MCF 10A (cell line): ENCODE data around the gene CP. TPM values are rescaled to one million over a fixed set of nuclear protein-coding genes. Genes with fewer than 3 reads are reported as not detected.

Source experiments
- BruUV-seq: library from RNA; stranded (reverse); fragments of 400-500 nt; replicated peaks from 2 replicates; lab custom pipeline; 2021; lab: Mats Ljungman, UMichigan
- CTCF ChIA-PET: fragments of 300-600 bp; sonication (Branson Sonifier 250); formaldehyde crosslinking; extraction: SDS; loops from one replicate; lab custom pipeline; 2021; ENCODE audit warnings: antibody characterized with exemption, inconsistent platforms; lab: Yijun Ruan, JAX
- POLR2A ChIA-PET: fragments of 300-600, 350-650 bp; sonication (Branson Sonifier 250); formaldehyde crosslinking; extraction: SDS; loops from one replicate; lab custom pipeline; 2020; ENCODE audit warnings: antibody characterized with exemption, inconsistent platforms; lab: Yijun Ruan, JAX
- DNase-seq: peaks from one replicate; pipeline ENCODE4 v3.0.0-alpha.2; 2018; ENCODE audit not compliant: unreplicated experiment
- H3K27ac Mint-ChIP-seq: one replicate; pipeline ENCODE4 v1.8.0; 2022; ENCODE audit warnings: mild to moderate bottlenecking, low read depth, mixed read lengths; ENCODE audit not compliant: unreplicated experiment
- H3K27me3 Mint-ChIP-seq: one replicate; pipeline ENCODE4 v1.8.0; 2022; ENCODE audit warnings: mixed read lengths; ENCODE audit not compliant: insufficient read depth, unreplicated experiment
- H3K36me3 Mint-ChIP-seq: one replicate; pipeline ENCODE4 v1.8.0; 2022; ENCODE audit warnings: mild to moderate bottlenecking, moderate library complexity, mixed read lengths; ENCODE audit not compliant: insufficient read depth, unreplicated experiment
- H3K4me1 Mint-ChIP-seq: one replicate; pipeline ENCODE4 v1.8.0; 2022; ENCODE audit warnings: mixed read lengths; ENCODE audit not compliant: insufficient read depth, unreplicated experiment
- H3K4me3 Mint-ChIP-seq: one replicate; pipeline ENCODE4 v1.8.0; 2022; ENCODE audit warnings: mild to moderate bottlenecking, moderate library complexity, mixed read lengths; ENCODE audit not compliant: unreplicated experiment
- H3K9me3 Mint-ChIP-seq: one replicate; pipeline ENCODE4 v1.8.0; 2022; ENCODE audit warnings: mixed read lengths; ENCODE audit not compliant: unreplicated experiment
- intact Hi-C: fragments of 100-400 bp; cut with micrococcal nuclease; formaldehyde crosslinking; loops from 2 replicates; pipeline ENCODE4 v1.14.1; 2022
- total RNA-seq: library from RNA; stranded (reverse); gene quantifications from 2 replicates; pipeline ENCODE4 v1.2.3, GENCODE V29; 2022
- TF ChIP-seq, protein P1 (sequence below): fragments of 200-600 bp; IDR thresholded peaks from one replicate; pipeline ENCODE4 v1.8.0; 2022; ENCODE audit warnings: antibody characterized with exemption, mild to moderate bottlenecking; ENCODE audit not compliant: unreplicated experiment

The CP gene
- total RNA-seq, 1 experiment from 2014 or later, result not detected

DNA sequence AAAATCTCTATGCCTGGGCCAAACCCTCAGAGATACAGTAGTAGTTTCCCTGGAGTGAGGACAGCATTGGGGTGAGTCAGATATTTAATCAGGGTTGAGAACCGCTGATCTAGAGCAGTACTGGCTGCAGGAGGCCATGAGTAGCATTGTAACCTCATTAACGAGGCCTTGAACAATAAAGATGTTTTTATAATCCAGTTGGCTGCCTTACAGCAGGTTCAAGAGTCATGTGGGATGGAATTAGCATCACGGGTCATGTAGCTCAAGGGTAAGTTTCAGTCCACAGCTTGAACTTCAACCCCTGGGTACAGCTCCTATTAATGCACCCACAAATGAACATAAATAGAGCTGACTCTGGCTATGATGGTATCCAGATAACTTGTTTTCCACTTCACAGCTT is 87.1 kb downstream of the CP start:
- no peaks in the 10 kb centered on the region for H3K27me3 Mint-ChIP-seq
- H3K36me3 Mint-ChIP-seq, result no peaks in the 10 kb centered on the region
- no TSS peak for BruUV-seq
- no peaks in the 10 kb centered on the region for H3K9me3 Mint-ChIP-seq
- TF ChIP-seq, protein P1, sequence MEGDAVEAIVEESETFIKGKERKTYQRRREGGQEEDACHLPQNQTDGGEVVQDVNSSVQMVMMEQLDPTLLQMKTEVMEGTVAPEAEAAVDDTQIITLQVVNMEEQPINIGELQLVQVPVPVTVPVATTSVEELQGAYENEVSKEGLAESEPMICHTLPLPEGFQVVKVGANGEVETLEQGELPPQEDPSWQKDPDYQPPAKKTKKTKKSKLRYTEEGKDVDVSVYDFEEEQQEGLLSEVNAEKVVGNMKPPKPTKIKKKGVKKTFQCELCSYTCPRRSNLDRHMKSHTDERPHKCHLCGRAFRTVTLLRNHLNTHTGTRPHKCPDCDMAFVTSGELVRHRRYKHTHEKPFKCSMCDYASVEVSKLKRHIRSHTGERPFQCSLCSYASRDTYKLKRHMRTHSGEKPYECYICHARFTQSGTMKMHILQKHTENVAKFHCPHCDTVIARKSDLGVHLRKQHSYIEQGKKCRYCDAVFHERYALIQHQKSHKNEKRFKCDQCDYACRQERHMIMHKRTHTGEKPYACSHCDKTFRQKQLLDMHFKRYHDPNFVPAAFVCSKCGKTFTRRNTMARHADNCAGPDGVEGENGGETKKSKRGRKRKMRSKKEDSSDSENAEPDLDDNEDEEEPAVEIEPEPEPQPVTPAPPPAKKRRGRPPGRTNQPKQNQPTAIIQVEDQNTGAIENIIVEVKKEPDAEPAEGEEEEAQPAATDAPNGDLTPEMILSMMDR, result no peak
- ChIA-PET CTCF (interaction anchor here (0.6 to 1.5 kb wide), 2 partner anchors 13 to 15 kb away, joined by 3 to 5 read pairs; no protein-coding TSS in a partner anchor), POLR2A (interaction anchor here (0.7 kb wide), 1 partner anchor 13 kb away, joined by 3 read pairs; no protein-coding TSS in a partner anchor)
- no peak overlapping the region for H3K4me3 Mint-ChIP-seq
- no peak for DNase-seq
- no peak overlapping the region for H3K27ac Mint-ChIP-seq
- peaks cover 22% of the 10 kb centered on the region for H3K4me1 Mint-ChIP-seq
- intact Hi-C loops, result no loop called here

DNA sequence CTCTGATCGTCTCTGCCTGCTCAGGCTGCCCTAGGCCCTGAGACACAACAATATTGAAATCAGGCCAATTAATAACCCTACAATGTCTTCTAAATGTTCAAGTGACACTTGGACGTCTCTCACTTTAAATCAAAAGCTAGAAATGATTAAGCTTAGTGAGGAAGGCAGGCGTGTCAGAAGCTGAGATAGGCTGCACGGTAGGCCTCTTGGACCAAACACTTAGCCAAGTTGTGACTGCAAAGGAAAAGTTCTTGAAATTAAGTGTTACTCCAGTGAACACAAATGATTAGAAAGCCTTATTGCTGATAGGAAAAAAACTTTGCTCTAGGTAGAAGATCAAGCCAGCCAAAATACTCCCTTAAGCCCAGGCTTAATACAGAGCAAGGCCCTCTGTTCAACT is 90.0 kb downstream of the CP start:
- CTCF ChIA-PET, result interaction anchor here (0.6 to 4.8 kb wide), 4 partner anchors 12 to 143 kb away, joined by 3 to 60 read pairs (median 4); no protein-coding TSS in a partner anchor
- POLR2A ChIA-PET, result no interaction called here
- BruUV-seq, result no TSS peak

DNA sequence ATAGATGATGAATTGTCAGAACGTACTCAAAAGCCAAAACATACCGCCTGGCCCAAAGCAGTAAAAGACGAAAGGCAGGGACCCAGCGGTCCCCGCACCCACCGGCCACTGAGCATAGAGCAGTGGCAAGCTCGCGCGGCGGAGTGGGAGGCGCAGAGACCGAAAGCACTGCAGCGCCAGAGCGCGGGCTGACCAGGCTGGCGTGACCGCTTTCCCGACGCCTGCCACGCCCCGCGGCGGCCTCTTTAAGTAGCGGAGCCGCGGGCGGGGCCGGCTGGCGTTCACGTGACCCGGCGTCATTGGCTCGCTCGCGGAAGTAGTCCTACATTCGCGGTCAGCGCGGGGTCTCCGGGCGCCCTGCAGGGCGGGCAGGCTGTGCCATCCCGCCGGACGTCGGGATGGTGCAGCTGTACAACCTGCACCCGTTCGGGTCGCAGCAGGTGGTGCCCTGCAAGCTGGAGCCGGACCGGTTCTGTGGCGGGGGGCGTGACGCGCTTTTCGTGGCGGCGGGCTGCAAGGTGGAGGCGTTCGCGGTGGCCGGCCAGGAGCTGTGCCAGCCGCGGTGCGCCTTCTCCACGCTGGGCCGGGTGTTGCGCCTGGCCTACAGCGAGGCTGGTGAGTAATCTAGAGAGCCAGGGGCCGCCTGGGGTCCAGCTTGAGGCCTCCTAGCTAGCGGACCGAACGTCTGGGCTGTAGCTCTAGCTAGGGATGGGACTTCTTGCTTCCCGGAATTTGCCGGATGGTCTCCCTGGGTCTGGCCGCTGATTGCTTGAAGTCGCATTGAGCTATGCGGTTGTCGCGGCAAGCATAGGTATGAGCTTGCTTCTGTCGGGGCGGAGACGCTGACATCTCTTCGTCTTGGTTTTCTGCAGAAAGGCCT is 92.1 kb downstream of the CP start, which contains the start of gene HPS3:
Gene HPS3, plus strand, starts transcription at position 313 of the 880 bp plus-strand sequence. Its CDS starts 86 bp downstream, at position 399.
- BruUV-seq, result no TSS peak
- peak within 1 kb of the TSS; percentile 93 for H3K4me3 Mint-ChIP-seq
- CTCF ChIA-PET, result interaction anchor here (0.6 to 4.8 kb wide), 19 partner anchors 10 to 204 kb away, joined by 3 to 60 read pairs (median 4); partner anchors contain the start of gene TM4SF18
- peaks cover 28% of the 10 kb centered on the region for H3K4me1 Mint-ChIP-seq
- intact Hi-C loops, result loop anchor here (2.0 to 10.0 kb wide), 2 partner anchors 143 to 265 kb away; partner anchors contain the start of gene CPA3
- peak; percentile 88 for DNase-seq
- H3K36me3 Mint-ChIP-seq, result no peaks in the 10 kb centered on the region
- H3K9me3 Mint-ChIP-seq, result no peaks in the 10 kb centered on the region
- H3K27me3 Mint-ChIP-seq, result no peaks in the 10 kb centered on the region
- POLR2A ChIA-PET, result interaction anchor here (0.7 to 2.8 kb wide), 25 partner anchors 8 to 244 kb away, joined by 3 to 38 read pairs (median 4); no protein-coding TSS in a partner anchor
- TF ChIP-seq, protein P1, result no peak
- H3K27ac Mint-ChIP-seq, result peak within 1 kb of the TSS; percentile 75

More for the DNA sequence above, 90.0 kb downstream of the CP start:
- Mint-ChIP-seq H3K27me3 (no peaks in the 10 kb centered on the region), H3K27ac (peak overlapping the region; percentile 17), H3K4me3 (peak overlapping the region; percentile 93), H3K36me3 (no peaks in the 10 kb centered on the region), H3K9me3 (no peaks in the 10 kb centered on the region), H3K4me1 (peaks cover 28% of the 10 kb centered on the region)
- intact Hi-C loops, result no loop called here
- TF ChIP-seq, protein P1, result no peak
- DNase-seq, result no peak

GRCh38 chr3:149128821-149129220 is 92.8 kb downstream of the CP start:
- Mint-ChIP-seq H3K27ac (no peak overlapping the region), H3K9me3 (no peaks in the 10 kb centered on the region), H3K27me3 (no peaks in the 10 kb centered on the region), H3K4me3 (peak overlapping the region; percentile 93), H3K36me3 (no peaks in the 10 kb centered on the region), H3K4me1 (peaks cover 27% of the 10 kb centered on the region)
- CTCF ChIA-PET, result interaction anchor here (0.5 to 4.8 kb wide), 10 partner anchors 9 to 341 kb away, joined by 3 to 60 read pairs (median 4); no protein-coding TSS in a partner anchor
- TF ChIP-seq, protein P1, result no peak
- intact Hi-C loops, result loop anchor here (2.0 to 10.0 kb wide), 2 partner anchors 144 to 264 kb away; partner anchors contain the start of gene CPA3
- no peak for DNase-seq
- POLR2A ChIA-PET, result interaction anchor here (0.7 to 2.8 kb wide), 11 partner anchors 8 to 146 kb away, joined by 3 to 38 read pairs (median 6); no protein-coding TSS in a partner anchor
- TSS peak; percentile 66 for BruUV-seq
